ENCODE measurements around the gene ADPRHL1.
"Not testable (repeated sequence)": the region's sequence is repeated elsewhere in the genome, so short reads cannot be mapped to it uniquely, and the experiment has no call there.

Gene ADPRHL1

DNA sequence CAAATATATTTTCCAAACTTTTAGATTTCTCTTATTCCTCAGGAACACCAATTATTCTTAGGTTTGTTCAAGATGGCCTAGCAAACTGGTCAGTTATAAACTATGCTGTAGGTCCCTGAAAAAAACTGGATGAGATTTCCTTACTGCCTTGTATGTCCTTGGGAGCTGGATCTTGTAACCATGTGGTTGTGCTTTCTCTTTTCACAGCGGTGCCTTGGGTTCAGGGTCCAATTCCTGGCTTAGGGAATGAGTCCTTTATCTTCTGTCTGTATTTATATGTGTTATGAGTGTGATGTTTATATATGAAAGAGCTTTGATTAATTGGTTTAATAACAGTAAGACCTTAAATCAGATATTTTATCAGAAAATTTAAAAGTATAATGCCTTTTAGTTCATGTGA lies 65.9 kb downstream of the ADPRHL1 start:
- TF ChIP-seq CTCF (IDR thresholded peaks at IDR 0.05; ENCODE audit: low read depth, low read length): no peak
- H3K4me3 ChIP-seq (ENCODE audit: low read depth, low read length): no peak overlapping the region

GRCh38 chr13:113383089-113383488 lies 70.2 kb downstream of the ADPRHL1 start:
- no peak for TF ChIP-seq CTCF (IDR thresholded peaks at IDR 0.05; ENCODE audit: low read depth, low read length)
- no peak overlapping the region for H3K4me3 ChIP-seq (ENCODE audit: low read depth, low read length)

- not testable (repeated sequence) for H3K4me3 ChIP-seq (ENCODE audit: low read depth, low read length)
These were observed 70.7 kb downstream of the ADPRHL1 start for GRCh38 chr13:113382542-113382941.

GRCh38 chr13:113378825-113379224 lies 74.5 kb downstream of the ADPRHL1 start:
- no peak for TF ChIP-seq CTCF (IDR thresholded peaks at IDR 0.05; ENCODE audit: low read depth, low read length)
- H3K4me3 ChIP-seq (ENCODE audit: low read depth, low read length): no peak overlapping the region

GRCh38 chr13:113374511-113375175 lies 78.6 kb downstream of the ADPRHL1 start:
- TF ChIP-seq CTCF (IDR thresholded peaks at IDR 0.05; ENCODE audit: low read depth, low read length): no peak
- no peak overlapping the region for H3K4me3 ChIP-seq (ENCODE audit: low read depth, low read length)

DNA sequence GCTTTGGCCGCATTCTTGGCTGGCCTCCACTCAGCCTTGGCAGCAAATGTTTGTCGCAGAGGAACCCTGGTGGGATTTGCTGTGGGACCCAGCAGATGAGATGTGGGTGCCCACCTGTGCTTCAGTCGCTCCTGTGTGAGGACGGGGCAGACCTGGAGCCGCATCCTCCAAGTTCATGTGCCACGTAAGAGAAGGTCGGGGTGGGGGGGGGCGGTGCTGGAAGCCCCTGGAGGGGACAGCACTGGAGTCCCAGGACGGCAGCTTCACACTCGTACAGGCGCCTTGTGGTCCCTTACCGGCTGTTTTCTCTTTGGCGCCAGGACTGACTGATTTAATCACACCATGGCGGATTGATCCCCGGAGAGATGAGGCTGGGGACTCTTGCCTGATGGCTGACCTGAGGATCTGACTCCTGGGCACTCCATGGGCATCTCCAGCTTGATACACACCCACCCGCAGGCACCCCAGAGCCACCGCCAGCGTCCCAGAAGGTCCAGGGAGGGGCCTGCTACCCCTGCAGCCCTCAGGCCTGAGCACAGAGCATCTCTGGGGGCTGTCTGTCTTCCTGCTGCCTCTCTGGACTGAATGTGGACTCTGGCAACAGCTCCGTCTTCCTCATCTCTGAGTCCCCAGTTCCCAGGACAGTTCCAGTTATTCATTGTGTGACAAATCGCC lies 79.3 kb downstream of the ADPRHL1 start:
- TF ChIP-seq CTCF (IDR thresholded peaks at IDR 0.05; ENCODE audit: low read depth, low read length): no peak

DNA sequence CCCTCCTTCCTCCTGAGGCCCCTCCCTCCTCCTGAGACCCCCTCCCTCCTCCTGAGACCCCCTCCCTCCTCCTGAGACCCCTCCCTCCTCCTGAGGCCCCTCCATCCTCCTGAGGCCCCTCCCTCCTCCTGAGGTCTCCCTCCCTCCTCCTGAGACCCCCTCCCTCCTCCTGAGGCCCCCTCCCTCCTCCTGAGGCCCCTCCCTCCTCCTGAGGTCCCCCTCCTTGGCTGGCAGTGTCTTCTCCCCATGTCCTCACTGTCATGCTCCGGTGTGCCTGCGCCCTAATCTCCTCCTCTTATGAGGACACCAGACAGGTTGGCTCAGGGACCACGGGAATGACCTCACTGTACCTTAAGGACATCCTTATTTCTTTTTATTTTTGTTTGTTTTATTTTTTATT lies 81.6 kb downstream of the ADPRHL1 start:
- H3K4me3 ChIP-seq (ENCODE audit: low read depth, low read length): not testable (repeated sequence)

More for the DNA sequence above, 79.3 kb downstream of the ADPRHL1 start:
- H3K4me3 ChIP-seq (ENCODE audit: low read depth, low read length): no peak overlapping the region

- TF ChIP-seq CTCF (IDR thresholded peaks at IDR 0.05; ENCODE audit: low read depth, low read length): no peak
- no peak overlapping the region for H3K4me3 ChIP-seq (ENCODE audit: low read depth, low read length)
These were observed 82.2 kb downstream of the ADPRHL1 start for GRCh38 chr13:113371061-113371460.
